K562 (cell line): Measurements from ENCODE around the gene GPN3. TPM values are rescaled to one million over a fixed set of nuclear protein-coding genes. Genes with fewer than 3 reads are reported as not detected.
A peak's percentile ranks its signal among the peaks of the same experiment; 100 is the strongest.

Experiments used
- ATF7 ChIP-seq: fragments of 450-650 bp; IDR thresholded peaks from 2 replicates; pipeline ENCODE4 v1.7.1; 2014; ENCODE audit warnings: mild to moderate bottlenecking, moderate library complexity
- C11orf30 ChIP-seq: fragments of 450-650 bp; IDR thresholded peaks from 2 replicates; pipeline ENCODE4 v1.6.1; 2016; ENCODE audit warnings: low read depth, mild to moderate bottlenecking
- CEBPB ChIP-seq: fragments of 450-650 bp; IDR thresholded peaks from 2 replicates; pipeline ENCODE4 v1.6.1; 2016; ENCODE audit warnings: missing genetic modification characterization, missing compliant biosample characterization
- CTBP1 ChIP-seq: fragments of 450-650 bp; IDR thresholded peaks from 2 replicates; pipeline ENCODE4 v1.6.1; 2016; ENCODE audit warnings: borderline replicate concordance
- NR3C1 ChIP-seq: sonication (generic); formaldehyde crosslinking; IDR thresholded peaks from 2 replicates; pipeline ENCODE4 v1.8.1; 2022; ENCODE audit warnings: missing genetic modification reagents
- SIX5 ChIP-seq, 2 experiments: IDR thresholded peaks; 2 replicates each; pipeline ENCODE4 v1.6.1; 2011; ENCODE audit warnings: low read length in 2 of 2, borderline replicate concordance in 1 of 2, low read depth in 1 of 2, mild to moderate bottlenecking in 1 of 2, moderate library complexity in 1 of 2; ENCODE audit not compliant: insufficient read depth in 1 of 2
- TAF15 ChIP-seq: fragments of 200-400 bp; formaldehyde crosslinking; IDR thresholded peaks from 2 replicates; pipeline ENCODE4 v1.6.1; 2017; ENCODE audit warnings: mild to moderate bottlenecking, low read depth, low read length, moderate library complexity
- ZNF224 ChIP-seq: sonication (generic); formaldehyde crosslinking; IDR thresholded peaks from 2 replicates; pipeline ENCODE4 v1.8.0; 2022; ENCODE audit warnings: mild to moderate bottlenecking, missing genetic modification reagents
- ZNF384 ChIP-seq: IDR thresholded peaks from 2 replicates; pipeline ENCODE4 v1.6.1; 2012; ENCODE audit warnings: low read depth, low read length, improper control_type of control experiment
- polyA plus RNA-seq, 8 experiments: library from polyadenylated mRNA; depleted of rRNA in 4 of 8; stranded (reverse) in 5 of 8; unstranded in 3 of 8; fragments of >200 nt; fragmentation: Nextera tagmentation in 2 of 8; fragmentation: Illumina TruSeq in 1 of 8; extraction: Ambion mirVana in 2 of 8; extraction: Trizol in 1 of 8; gene quantifications; 2 replicates each; pipeline versions ENCODE4 v1.2.1 to v1.2.3, GENCODE V29; 2011 to 2014; ENCODE audit warnings: inconsistent platforms in 1 of 8, missing spikeins in 1 of 8
- total RNA-seq, 7 experiments: library from RNA; depleted of rRNA in 6 of 7; stranded (reverse); fragments of >200 nt in 6 of 7; fragmentation: Illumina TruSeq in 2 of 7; extraction: Trizol in 2 of 7; gene quantifications; 2 replicates each; pipeline versions ENCODE4 v1.2.1 to v1.2.3, GENCODE V29; 2011 to 2021; ENCODE audit warnings: low replicate concordance in 1 of 7
- TF ChIP-seq, protein P1 (sequence below), 2 experiments: fragments of 450-650 bp; formaldehyde crosslinking in 1 of 2; IDR thresholded peaks; 2 replicates each; pipeline versions ENCODE4 v1.4.0 to v1.6.1; 2014 to 2020; ENCODE audit warnings: mild to moderate bottlenecking in 2 of 2, borderline replicate concordance in 1 of 2, low read depth in 1 of 2
- TF ChIP-seq, protein P2 (sequence below): fragments of 250-450 bp; sonication (Bioruptor Pico); IDR thresholded peaks from 2 replicates; pipeline ENCODE4 v1.8.0; 2021; ENCODE audit warnings: mild to moderate bottlenecking, moderate library complexity
- TF ChIP-seq, protein P3 (sequence below): fragments of 450-650 bp; IDR thresholded peaks from one replicate; pipeline ENCODE4 v1.6.1; 2018; ENCODE audit warnings: mild to moderate bottlenecking, moderate library complexity; ENCODE audit not compliant: partially characterized antibody
- TF ChIP-seq, protein P4 (sequence below): fragments of 200-800 bp; sonication (Bioruptor generic); IDR thresholded peaks from 2 replicates; pipeline ENCODE4 v1.6.1; 2017; ENCODE audit warnings: missing genetic modification characterization, missing compliant biosample characterization

The GPN3 gene
- total and polyA plus RNA-seq, 9 of the 15 experiments (the other 6 are each of a cell fraction or from before 2014, with no cell fraction given): 35.8 to 123 (median 64.2) TPM

DNA sequence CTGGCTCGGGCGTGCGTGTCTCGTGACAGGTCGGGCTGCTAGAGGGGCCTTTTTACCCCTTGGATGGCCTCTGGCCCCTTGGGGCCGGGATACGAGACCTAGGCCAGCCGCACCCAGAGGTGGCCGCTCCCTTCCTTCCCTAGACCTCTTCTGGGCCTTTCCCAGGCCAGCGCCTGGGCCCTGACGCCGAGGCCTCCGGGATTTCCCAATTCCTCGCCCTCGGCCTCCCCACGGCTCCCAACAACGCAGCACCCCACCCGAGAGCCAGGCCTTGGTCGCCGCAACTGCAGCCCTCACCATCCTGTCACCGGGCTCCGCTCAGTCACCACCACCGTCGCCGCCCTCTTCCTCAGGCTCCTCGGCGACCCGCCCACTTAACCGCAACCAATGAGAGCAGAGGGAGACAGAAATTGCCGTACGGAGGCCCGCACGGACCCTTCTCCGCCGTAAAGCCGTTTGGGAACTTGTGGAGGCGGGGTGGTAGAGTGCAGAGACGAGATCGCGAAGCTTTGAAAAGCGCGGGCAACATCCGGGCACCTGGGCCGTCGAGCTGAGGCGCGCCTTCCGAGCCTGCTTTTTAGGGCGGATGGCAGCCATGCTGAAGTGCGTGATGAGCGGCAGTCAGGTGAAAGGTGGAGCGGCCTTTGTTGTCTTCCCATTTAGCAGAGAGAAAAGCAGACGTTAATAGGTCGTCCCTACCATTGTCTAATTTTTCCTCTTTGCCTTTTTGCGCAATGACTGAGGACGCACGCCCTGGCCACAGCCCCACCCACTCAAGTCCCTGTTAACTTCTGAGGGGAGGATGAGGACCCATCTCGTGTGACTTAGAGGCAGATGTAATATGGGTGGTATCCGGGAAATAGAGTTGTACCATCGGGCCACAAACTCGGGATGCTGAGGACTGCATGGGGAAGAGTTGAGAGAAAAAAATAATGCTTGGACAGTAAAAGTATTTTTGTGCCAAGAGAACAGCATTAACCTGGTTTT, 34.0 kb upstream of the GPN3 start, which contains the start of the genes RAD9B and VPS29 (continued):
- TF ChIP-seq, protein P1, sequence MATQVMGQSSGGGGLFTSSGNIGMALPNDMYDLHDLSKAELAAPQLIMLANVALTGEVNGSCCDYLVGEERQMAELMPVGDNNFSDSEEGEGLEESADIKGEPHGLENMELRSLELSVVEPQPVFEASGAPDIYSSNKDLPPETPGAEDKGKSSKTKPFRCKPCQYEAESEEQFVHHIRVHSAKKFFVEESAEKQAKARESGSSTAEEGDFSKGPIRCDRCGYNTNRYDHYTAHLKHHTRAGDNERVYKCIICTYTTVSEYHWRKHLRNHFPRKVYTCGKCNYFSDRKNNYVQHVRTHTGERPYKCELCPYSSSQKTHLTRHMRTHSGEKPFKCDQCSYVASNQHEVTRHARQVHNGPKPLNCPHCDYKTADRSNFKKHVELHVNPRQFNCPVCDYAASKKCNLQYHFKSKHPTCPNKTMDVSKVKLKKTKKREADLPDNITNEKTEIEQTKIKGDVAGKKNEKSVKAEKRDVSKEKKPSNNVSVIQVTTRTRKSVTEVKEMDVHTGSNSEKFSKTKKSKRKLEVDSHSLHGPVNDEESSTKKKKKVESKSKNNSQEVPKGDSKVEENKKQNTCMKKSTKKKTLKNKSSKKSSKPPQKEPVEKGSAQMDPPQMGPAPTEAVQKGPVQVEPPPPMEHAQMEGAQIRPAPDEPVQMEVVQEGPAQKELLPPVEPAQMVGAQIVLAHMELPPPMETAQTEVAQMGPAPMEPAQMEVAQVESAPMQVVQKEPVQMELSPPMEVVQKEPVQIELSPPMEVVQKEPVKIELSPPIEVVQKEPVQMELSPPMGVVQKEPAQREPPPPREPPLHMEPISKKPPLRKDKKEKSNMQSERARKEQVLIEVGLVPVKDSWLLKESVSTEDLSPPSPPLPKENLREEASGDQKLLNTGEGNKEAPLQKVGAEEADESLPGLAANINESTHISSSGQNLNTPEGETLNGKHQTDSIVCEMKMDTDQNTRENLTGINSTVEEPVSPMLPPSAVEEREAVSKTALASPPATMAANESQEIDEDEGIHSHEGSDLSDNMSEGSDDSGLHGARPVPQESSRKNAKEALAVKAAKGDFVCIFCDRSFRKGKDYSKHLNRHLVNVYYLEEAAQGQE (IDR thresholded peaks at IDR 0.05; ENCODE audit: borderline replicate concordance): no peak; the same call in 1 of the 2 replicates
- TF ChIP-seq, protein P1 (CRISPR knock-in tag; IDR thresholded peaks at IDR 0.05; ENCODE audit: low read depth): 0 out of 2 replicates have a peak, but pooled peaks have one; percentile 16
- TF ChIP-seq C11orf30 (peak; percentile 72), ZNF384 (no peak; the same call in 1 of the 2 replicates), CTBP1 (peak; percentile 88), ZNF224 (peak; percentile 91; the same call in 1 of the 2 replicates), NR3C1 (CRISPR knock-in tag) (no peak), ATF7 (peak; percentile 83), SIX5 (IDR thresholded peaks at IDR 0.05; ENCODE audit: borderline replicate concordance in 1 of 2, insufficient read depth in 1 of 2, low read depth in 1 of 2, low read length in 2 of 2) (no peak), CEBPB (tag) (peak; percentile 93), TAF15 (no peak)
- TF ChIP-seq, protein P2, sequence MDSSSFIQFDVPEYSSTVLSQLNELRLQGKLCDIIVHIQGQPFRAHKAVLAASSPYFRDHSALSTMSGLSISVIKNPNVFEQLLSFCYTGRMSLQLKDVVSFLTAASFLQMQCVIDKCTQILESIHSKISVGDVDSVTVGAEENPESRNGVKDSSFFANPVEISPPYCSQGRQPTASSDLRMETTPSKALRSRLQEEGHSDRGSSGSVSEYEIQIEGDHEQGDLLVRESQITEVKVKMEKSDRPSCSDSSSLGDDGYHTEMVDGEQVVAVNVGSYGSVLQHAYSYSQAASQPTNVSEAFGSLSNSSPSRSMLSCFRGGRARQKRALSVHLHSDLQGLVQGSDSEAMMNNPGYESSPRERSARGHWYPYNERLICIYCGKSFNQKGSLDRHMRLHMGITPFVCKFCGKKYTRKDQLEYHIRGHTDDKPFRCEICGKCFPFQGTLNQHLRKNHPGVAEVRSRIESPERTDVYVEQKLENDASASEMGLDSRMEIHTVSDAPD (CRISPR knock-in tag): peak; percentile 87
- TF ChIP-seq, protein P3, sequence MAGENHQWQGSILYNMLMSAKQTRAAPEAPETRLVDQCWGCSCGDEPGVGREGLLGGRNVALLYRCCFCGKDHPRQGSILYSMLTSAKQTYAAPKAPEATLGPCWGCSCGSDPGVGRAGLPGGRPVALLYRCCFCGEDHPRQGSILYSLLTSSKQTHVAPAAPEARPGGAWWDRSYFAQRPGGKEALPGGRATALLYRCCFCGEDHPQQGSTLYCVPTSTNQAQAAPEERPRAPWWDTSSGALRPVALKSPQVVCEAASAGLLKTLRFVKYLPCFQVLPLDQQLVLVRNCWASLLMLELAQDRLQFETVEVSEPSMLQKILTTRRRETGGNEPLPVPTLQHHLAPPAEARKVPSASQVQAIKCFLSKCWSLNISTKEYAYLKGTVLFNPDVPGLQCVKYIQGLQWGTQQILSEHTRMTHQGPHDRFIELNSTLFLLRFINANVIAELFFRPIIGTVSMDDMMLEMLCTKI: no peak
- TF ChIP-seq, protein P4, sequence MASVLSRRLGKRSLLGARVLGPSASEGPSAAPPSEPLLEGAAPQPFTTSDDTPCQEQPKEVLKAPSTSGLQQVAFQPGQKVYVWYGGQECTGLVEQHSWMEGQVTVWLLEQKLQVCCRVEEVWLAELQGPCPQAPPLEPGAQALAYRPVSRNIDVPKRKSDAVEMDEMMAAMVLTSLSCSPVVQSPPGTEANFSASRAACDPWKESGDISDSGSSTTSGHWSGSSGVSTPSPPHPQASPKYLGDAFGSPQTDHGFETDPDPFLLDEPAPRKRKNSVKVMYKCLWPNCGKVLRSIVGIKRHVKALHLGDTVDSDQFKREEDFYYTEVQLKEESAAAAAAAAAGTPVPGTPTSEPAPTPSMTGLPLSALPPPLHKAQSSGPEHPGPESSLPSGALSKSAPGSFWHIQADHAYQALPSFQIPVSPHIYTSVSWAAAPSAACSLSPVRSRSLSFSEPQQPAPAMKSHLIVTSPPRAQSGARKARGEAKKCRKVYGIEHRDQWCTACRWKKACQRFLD (CRISPR knock-in tag): peak; percentile 99
